ENCODE data around the gene APOBR.

Gene APOBR

DNA sequence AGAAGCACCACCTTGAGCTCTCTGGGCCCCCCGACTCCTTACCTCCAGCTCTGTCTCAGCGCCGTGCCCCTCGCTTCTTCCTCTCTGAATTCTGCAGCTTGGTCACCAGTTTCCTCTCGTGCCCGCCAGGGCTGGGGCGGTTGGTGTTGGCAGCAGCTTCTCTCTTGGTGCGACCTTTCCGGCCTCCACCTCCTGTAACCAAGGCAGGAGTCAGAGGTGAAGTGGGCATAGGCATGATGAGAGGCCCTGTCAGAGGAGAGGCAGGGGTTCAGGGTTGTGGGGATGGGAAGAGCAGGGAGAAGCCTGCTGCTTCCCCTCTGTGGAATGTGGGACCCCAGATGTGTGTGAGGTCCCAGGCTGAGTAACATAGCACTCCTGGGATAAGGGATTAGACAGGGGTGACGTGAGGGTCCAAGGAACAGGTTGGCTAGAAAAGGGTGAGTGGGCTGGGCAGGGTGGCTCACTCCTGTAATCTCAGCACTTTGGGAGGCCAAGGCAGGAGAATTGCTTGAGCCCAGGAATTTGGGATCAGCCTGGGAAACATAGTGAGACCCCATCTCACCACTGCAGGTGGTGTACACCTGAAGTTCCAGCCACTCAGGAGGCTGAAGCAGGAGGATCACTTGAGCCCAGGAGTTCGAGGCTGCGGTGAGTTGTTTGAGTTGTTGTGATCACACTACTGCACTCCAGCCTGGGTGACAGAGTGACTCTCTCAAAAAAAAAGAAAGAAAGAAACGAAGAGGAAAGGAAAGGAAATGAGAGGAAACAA, 43.7 kb downstream of the APOBR start:
- TF ChIP-seq, protein P1, sequence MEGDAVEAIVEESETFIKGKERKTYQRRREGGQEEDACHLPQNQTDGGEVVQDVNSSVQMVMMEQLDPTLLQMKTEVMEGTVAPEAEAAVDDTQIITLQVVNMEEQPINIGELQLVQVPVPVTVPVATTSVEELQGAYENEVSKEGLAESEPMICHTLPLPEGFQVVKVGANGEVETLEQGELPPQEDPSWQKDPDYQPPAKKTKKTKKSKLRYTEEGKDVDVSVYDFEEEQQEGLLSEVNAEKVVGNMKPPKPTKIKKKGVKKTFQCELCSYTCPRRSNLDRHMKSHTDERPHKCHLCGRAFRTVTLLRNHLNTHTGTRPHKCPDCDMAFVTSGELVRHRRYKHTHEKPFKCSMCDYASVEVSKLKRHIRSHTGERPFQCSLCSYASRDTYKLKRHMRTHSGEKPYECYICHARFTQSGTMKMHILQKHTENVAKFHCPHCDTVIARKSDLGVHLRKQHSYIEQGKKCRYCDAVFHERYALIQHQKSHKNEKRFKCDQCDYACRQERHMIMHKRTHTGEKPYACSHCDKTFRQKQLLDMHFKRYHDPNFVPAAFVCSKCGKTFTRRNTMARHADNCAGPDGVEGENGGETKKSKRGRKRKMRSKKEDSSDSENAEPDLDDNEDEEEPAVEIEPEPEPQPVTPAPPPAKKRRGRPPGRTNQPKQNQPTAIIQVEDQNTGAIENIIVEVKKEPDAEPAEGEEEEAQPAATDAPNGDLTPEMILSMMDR (IDR thresholded peaks at IDR 0.05; ENCODE audit: low read depth, low read length, missing control alignments): no peak
- Histone ChIP-seq H3K27ac (no peak overlapping the region), H3K27me3 (replicated peaks) (no peaks in the 10 kb centered on the region), H3K36me3 (replicated peaks) (no peaks in the 10 kb centered on the region), H3K4me3 (ENCODE audit: low read depth, low read length) (no peak overlapping the region)
- no peak for DNase-seq
- in situ Hi-C loops (cut with HindIII; ENCODE audit: low pct_ligation_motif_present, low sequenced_read_pairs): no loop called here

DNA sequence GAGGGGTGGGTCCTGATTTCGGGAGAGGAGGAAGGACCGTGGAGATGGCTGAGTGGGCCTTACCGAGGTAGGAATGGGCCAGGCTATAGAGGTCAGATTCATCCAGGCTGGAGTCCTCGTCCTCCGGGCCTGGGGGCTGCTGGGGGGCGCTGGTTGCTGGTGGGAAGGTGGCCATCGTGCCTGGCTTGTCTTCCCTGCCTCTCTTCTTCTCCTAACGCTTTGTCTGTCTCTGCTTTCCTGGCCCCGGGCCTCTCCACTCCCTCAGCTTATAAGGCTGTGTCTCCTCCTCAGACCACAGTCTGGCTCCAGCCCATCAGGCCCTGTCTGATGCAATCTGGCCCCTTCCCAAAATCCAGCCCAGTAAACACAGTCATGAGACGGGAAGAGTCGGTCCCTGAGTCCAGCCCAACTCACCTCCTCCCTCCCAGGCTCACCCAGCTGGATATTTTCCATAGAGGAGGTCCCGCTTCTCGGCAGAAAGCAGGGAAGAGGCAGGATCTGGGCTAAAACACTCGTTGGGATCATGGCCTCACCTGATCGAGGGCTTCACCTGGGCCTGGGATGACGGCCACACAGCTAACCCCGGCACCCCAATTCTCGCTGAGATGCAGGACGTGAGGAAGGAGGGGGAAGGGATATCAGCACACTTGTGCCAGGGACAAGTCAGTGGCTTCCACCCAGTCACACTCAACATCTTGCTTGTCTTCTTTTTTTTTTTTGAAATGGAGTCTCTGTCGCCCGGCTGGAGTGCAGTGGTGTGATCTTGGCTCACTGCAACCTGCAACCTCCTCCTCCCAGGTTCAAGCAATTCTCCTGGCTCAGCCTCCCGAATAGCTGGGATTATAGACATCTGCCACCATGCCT, 44.5 kb downstream of the APOBR start, which contains the start of gene NUPR1:
TSS of gene NUPR1 (minus strand) at position 242 of the 864 bp plus-strand sequence. CDS start at position 175, 67 bp downstream.
- no peaks in the 10 kb centered on the region for H3K36me3 ChIP-seq (replicated peaks)
- in situ Hi-C loops (cut with HindIII; ENCODE audit: low pct_ligation_motif_present, low sequenced_read_pairs): no loop called here
- H3K27me3 ChIP-seq (replicated peaks): no peaks in the 10 kb centered on the region
- TF ChIP-seq, protein P1 (IDR thresholded peaks at IDR 0.05; ENCODE audit: low read depth, low read length, missing control alignments): no peak
- H3K27ac ChIP-seq: no peak within 1 kb of the TSS
- peak within 1 kb of the TSS; percentile 15 for H3K4me3 ChIP-seq (ENCODE audit: low read depth, low read length)
- DNase-seq: peak; percentile 72

DNA sequence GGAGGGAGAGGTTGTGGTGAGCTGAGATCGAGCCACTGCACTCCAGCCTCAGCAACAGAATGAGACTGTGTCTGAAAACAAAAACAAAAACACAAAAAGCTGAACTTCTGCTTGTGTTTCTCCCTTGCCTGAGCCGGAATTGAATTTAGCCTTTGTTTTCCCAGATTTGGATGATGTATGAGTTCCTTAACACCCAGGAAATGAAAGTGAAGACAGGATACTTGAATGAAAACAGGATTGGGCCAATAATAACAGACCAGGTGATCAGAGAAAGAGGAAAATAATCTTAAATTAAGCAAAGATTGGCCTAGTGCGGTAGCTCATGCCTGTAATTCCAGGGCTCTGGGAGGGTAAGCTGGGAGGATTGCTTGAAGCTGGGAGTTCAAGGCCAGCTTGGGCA, 45.9 kb downstream of the APOBR start:
- Histone ChIP-seq H3K4me3 (ENCODE audit: low read depth, low read length) (no peak overlapping the region), H3K36me3 (replicated peaks) (no peaks in the 10 kb centered on the region), H3K27me3 (replicated peaks) (no peaks in the 10 kb centered on the region), H3K27ac (no peak overlapping the region)
- TF ChIP-seq, protein P1 (IDR thresholded peaks at IDR 0.05; ENCODE audit: low read depth, low read length, missing control alignments): no peak
- in situ Hi-C loops (cut with HindIII; ENCODE audit: low pct_ligation_motif_present, low sequenced_read_pairs): no loop called here
- DNase-seq: no peak

DNA sequence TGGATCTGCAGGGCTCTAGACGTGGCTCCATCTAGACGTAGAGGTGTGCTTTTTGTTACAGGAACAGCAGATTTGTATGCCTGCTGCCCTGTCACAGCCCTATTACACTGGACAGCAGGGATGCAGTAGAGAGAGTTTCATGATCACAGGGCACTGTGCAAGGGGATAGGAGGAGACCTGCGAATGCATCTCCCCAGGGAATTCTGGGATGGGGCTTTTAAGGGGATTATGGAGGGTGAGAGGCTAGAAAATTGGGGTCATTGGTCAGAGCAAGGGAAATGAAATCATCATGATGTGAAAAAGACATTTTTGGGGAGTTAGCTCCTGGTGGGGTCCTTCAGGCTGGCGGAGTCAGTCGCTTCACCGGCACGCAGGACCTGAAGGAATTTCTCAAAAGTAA, 48.2 kb downstream of the APOBR start:
- DNase-seq: no peak
- H3K36me3 ChIP-seq (replicated peaks): no peaks in the 10 kb centered on the region
- in situ Hi-C loops (cut with HindIII; ENCODE audit: low pct_ligation_motif_present, low sequenced_read_pairs): no loop called here
- no peaks in the 10 kb centered on the region for H3K27me3 ChIP-seq (replicated peaks)
- no peak overlapping the region for H3K27ac ChIP-seq
- H3K4me3 ChIP-seq (ENCODE audit: low read depth, low read length): no peak overlapping the region
- TF ChIP-seq, protein P1 (IDR thresholded peaks at IDR 0.05; ENCODE audit: low read depth, low read length, missing control alignments): no peak

DNA sequence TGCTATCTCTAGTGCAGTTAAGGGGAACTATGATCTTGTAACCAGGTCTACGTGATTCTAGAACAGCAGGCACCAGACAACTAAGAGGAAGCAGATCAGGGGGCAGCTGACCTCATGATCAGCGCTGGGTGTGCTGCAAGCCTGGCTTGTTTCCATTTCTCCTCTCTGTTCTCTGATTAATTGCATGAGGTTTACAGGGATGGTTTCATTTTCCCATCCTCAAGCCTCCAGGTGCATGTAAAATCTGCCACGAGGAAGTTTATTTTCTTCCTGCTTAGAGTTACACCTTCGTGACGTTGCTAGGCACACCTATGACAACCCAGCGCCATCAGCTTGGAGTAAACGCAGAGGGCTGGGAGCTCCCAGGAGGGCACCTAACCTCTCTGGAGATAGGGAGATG, 48.6 kb downstream of the APOBR start:
- no peak for DNase-seq
- H3K4me3 ChIP-seq (ENCODE audit: low read depth, low read length): no peak overlapping the region
- in situ Hi-C loops (cut with HindIII; ENCODE audit: low pct_ligation_motif_present, low sequenced_read_pairs): no loop called here
- no peaks in the 10 kb centered on the region for H3K36me3 ChIP-seq (replicated peaks)
- TF ChIP-seq, protein P1 (IDR thresholded peaks at IDR 0.05; ENCODE audit: low read depth, low read length, missing control alignments): no peak
- H3K27ac ChIP-seq: no peak overlapping the region
- no peaks in the 10 kb centered on the region for H3K27me3 ChIP-seq (replicated peaks)

Measured in brain microvascular endothelial cell (primary cell).